Pulmonary artery endothelial cell (primary cell): ENCODE results near the gene HSD11B2. TPM values are rescaled to one million over a fixed set of nuclear protein-coding genes. Genes with fewer than 3 reads are reported as not detected.

Source experiments
- DNase-seq: peaks from one replicate; pipeline ENCODE4 v3.0.0-alpha.2; 2011; ENCODE audit warnings: low read depth, low spot score
- total RNA-seq: library from RNA; depleted of rRNA; stranded (reverse); fragments of >200 nt; gene quantifications from 2 replicates; pipeline ENCODE4 v1.2.3, GENCODE V29; 2014

Gene HSD11B2
- not detected in 2 replicates for total RNA-seq

- DNase-seq, result no peak
Measured at GRCh38 chr16:67430977-67431774, at the start of gene HSD11B2. HSD11B2 (plus strand) TSS chr16:67431121; CDS start chr16:67431249, 128 bp downstream.

- DNase-seq, result no peak
Measured at GRCh38 chr16:67383284-67383683, 47.6 kb upstream of the HSD11B2 start.

- DNase-seq, result no peak
Measured at GRCh38 chr16:67384778-67385510, 46.0 kb upstream of the HSD11B2 start.

GRCh38 chr16:67386861-67387455, 44.0 kb upstream of the HSD11B2 start:
- no peak for DNase-seq

DNA sequence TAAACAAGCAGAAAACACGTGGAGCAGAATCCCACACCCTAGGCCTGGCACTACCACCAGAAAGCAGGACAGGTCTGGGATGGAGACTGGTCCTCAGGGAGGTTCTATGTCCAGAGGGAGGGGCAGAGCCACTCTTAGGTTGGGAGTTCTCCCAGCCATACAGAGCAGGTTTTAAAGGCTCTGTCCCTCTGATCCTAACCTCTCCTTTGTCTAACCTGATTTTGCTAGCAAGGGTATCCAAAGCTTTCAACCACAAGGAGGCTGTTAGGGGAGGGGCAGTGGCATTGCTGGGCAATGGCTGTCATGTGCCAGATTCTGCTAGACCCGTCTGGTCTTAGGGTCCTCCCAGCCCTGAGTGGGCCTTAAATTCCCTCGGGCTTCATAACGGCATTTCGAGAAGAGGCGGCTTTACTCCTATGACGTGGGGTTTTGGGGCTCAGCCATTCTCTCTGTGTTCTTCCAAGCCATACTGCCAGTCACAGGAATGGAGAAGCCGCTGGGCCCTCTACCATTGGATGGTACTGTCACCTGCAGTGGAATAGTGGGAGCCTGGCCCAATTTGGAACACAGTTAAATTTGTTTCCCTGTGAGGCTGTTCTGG, 43.3 kb upstream of the HSD11B2 start:
- no peak for DNase-seq

DNA sequence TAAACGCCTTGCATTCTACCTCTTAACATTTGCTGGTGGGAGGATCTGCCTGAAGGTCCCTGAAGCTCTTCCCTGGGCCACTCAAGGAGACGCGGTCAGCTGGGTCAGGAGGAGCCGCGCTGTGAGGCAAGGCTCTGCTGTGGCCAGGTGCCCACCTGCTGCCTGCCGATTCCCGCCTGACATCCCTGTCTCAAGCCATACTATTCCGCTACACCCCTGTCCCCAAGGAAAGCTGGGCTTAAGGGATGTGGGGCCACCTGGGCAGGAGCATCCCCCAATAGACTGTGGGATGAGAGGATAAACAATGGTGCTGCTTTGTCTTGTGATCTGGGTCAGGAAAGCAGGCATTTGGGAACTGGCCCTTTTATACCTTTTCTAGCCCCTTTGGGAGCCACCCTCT, 42.7 kb upstream of the HSD11B2 start:
- DNase-seq, result no peak

DNA sequence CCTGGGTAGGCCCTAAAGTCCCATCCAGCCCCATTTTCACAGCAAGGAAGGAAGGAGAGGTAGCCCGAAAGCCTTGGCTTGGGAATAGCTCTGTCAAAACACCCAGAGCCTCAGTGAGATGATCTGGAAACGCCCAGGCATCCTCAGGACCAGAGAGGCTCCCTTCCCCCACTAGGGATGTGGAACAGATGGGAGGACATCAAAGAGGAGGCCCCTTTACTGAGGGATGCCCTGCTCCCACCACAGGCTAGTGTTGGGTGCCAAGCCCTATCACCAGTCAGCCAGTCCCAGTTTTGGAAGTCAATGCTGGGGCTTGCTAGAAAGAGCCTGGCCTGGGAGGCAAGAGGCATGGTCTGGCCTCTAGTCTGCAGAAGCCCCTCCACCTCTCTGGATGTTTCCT, 42.3 kb upstream of the HSD11B2 start:
- no peak for DNase-seq

- DNase-seq, result no peak
Measured at GRCh38 chr16:67389911-67390815, 40.8 kb upstream of the HSD11B2 start.

GRCh38 chr16:67390816-67391423, 40.0 kb upstream of the HSD11B2 start:
- no peak for DNase-seq

DNA sequence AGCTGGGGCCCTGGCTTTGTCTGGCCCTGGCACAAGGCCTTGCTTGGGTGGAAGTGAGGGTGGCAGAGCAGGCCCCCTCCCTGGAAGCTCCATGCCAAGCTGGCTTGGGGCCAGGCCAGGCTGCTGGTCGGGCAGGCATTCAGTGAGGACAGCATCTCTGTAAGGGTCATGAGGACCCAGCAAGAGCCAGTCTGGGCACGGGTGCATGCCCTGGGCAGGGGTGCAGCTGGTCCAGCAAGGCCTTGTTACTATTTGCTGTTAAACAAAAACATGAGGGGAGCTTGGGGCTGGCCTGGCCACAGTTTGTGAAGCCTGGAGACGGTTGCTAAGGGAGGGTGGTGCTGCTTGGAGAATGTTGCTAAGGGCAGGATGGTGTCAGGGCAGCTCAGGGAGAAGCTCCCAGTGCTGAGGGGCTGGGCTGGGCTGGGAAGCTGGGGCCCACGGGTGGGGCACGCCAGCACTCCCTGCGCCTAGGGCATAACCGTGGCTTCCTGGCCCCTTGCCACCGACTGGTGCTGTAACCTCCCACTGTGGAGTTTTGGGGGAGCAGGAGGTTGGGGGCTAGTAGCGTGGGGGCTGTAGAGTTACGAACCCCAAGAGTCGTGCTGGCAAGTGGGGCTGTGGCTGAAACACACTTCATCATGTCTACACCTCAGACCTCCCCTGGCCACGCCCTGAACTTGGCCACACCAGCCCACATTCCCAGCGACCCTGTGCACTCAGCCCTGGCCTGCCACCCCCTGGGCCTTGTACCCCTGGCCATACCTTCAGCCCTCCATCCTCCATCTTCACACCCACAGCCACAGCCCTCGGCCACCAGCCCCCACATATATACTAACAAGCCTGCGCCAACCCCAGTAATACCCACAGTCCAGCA, 39.3 kb upstream of the HSD11B2 start:
- no peak for DNase-seq

GRCh38 chr16:67392301-67393059, 38.4 kb upstream of the HSD11B2 start:
- DNase-seq, result no peak

DNA sequence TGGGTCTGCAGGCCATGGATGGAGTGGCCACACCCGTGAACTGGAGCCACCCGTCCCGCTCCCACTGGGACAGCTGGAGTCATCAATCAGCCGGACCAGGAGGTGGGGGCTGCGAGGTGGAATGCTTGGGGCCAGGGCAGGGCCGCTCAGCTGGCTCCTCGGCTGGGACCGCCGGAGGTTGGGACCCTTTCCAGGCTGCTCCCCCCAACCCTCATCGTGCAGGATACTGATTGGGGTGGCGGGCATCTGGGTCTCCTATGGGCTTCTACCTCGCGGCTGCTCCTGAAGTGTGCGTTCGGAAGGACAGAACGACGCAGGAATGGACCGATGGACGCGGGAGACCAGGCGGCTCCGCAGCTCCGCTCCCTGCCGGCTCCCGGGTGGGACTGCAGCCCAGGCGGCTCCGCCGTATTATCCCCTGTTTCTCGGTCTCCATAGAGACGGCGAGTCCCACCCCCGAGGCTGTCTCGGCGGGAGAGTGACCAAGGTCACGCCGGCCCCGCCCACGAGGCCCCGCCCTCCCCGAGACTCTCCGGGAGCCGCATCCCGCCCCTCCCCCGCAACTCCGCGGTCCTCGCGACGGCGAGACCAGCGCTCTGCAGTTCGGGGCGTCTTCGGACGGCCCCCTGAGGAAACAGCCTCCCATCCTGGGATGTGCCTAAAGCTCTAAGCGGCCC, 37.7 kb upstream of the HSD11B2 start, which contains the start of gene TPPP3:
Gene TPPP3 (minus strand): TSS at position 388 of the 677 bp plus-strand sequence. CDS start 2,387 bp downstream, outside the sequence.
- DNase-seq, result no peak

DNA sequence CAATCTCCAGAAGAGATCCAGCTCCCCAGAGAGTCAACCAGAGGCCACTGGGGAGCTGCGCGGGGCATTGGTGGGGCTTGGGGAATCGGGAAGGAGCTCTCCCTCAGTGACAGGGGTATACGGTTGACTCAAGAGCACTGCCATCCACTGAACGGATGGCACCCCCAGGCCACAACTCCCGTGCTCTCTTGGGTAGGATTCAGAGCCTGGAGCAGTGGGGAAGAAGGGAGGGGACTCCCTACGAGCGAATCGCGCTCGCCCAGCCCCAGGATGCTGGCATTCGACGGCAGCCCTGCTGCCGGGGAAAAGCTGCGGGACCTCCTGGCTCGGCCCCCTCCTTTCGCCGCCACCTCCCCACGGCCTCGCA, 37.1 kb upstream of the HSD11B2 start:
- DNase-seq, result no peak

DNA sequence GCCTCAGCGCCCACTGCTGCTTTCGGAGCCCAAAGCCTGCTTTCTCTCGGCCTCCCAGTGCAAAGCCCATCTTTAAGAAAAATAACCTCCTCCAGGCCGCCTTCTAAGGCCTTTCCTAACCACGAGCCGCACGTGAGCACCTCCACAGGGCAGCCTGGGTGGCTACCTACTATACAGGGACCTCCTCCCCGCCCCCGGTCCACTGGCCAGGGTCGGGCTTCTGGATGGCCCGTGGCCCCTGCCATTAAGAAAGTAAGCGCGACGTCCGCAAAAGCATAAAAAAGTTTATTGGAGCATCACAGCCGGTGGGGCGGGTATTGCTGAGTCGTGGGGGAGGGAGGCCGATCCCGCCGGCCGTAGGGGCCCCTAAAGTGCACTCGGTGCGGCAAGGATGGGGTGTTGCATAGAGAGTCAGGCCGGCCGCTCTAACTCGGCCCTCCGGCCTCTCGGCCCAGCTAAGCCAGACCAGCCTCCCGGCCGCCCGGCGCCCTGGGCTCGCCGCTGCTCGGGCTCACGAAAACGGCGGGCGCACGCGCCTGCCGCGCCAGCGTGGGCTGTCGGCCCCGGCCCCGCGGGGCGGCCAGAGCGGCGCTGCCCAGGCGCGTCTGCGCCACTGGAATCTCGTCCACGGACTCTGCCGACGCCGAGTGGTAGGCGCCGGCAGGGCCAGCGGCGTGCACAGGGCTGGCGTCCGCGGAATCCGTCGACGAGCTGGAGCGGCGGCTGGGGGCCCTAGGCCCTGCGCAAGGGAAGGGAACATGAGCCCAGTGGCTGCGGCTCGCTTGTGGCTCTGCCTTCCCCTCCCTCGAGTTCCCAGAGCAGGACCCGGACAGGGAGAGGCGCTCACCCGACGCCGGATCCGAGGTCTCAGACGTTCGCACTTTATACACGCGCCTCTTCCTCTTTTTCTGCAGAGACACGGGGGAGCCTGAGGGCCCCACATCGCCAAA, 36.5 kb upstream of the HSD11B2 start:
- DNase-seq, result no peak

DNA sequence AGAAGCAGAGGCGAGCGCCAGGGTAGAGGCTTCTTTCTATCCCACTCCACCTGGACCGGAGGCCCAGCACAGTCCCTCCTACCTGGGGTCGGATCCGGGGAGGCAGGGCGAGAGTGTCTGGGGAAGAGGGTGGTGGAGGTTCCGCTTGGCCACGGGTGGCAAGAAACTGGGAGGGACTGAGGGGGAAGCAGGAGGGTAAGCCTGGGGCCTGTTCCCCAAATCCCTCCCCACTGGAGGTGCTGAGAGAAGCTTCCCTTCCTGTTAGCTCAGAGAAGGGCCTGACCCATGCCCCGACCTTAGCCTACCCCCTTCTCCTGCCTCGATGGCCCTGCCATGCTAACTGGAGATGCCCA, 35.8 kb upstream of the HSD11B2 start:
- no peak for DNase-seq

DNA sequence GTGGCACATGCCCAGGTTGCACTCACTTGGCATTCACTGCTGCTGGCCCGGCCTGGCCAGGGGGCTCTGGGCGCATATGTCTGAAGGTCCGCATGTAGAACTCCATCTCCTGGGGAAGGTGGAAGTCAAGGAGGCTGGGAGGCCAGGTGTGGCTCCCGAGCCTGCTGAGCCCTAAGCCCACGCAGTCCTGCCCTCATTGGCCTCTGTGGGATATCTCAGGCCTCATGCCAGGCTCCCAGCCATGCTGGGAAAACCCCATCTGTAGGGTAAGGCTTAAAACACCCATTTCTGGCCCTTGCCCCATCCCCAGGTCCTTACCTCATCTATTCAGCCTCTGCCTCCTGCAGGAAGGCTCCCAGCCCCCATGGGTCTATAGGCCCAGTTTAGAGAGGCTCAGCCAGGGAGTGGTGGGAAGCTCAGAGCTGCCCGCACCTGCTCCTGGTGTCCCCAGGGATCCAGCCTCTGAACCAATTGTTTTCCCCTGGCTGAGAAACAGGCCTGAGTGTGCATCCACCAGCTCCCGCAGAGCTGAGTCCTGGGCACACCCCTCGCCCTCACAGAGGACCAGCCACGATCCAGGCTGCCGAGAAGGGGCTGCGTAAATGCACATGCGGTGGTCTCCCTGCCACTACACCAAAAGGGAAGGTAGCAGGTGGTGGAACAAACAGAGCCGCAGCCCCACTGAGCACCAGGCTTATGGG, 35.3 kb upstream of the HSD11B2 start:
- no peak for DNase-seq
